SH-SY5Y (cell line): ENCODE measurements around the gene TRIB2.

Source experiments
- GATA2 ChIP-seq: IDR thresholded peaks from 2 replicates; pipeline ENCODE4 v1.6.1; 2011; ENCODE audit warnings: mild to moderate bottlenecking, low read depth, low read length
- GATA3 ChIP-seq: IDR thresholded peaks from 2 replicates; pipeline ENCODE4 v1.6.1; 2011; ENCODE audit warnings: low read depth, mild to moderate bottlenecking, low read length, moderate library complexity

GRCh38 chr2:12719400-12720277 is 2.9 kb downstream of the TRIB2 start:
- TF ChIP-seq GATA3 (no peak), GATA2 (no peak)
